Measurements from ENCODE around the gene FAM53A. TPM values are rescaled to one million over a fixed set of nuclear protein-coding genes. Genes with fewer than 3 reads are reported as not detected.

Gene FAM53A
- total and polyA plus RNA-seq, 2 donors: 1.0 to 2.0 TPM

- Histone ChIP-seq H3K27me3 (ENCODE audit: control insufficient read depth in 2 of 2, insufficient read depth in 1 of 2, low read length in 1 of 2) (peaks cover 0 to 5% of the 10 kb centered on the region in 2 donors), H3K9me3 (ENCODE audit: control insufficient read depth in 2 of 2, insufficient read depth in 1 of 2, low read length in 1 of 2) (peaks cover 6 to 32% of the 10 kb centered on the region in 2 donors), H3K4me1 (ENCODE audit: control insufficient read depth in 2 of 2, insufficient read depth in 2 of 2, low read length in 2 of 2) (no peaks in the 10 kb centered on the region), H3K4me3 (ENCODE audit: low read length in 2 of 2) (no peak overlapping the region), H3K36me3 (ENCODE audit: control insufficient read depth in 2 of 2, insufficient read depth in 2 of 2, low read length in 1 of 2) (no peaks in the 10 kb centered on the region), H3K27ac (ENCODE audit: low read depth in 1 of 2, low read length in 1 of 2) (no peak overlapping the region)
- DNase-seq (ENCODE audit: low read depth in 6 of 9, low spot score in 9 of 9): no peak
- WGBS: 89% methylated on average over 24 of the region's 24 CpGs
Measured at GRCh38 chr4:1594871-1595788, 89.0 kb downstream of the FAM53A start.

GRCh38 chr4:1593881-1594345 is 90.2 kb downstream of the FAM53A start:
- Histone ChIP-seq H3K4me1 (ENCODE audit: control insufficient read depth in 2 of 2, insufficient read depth in 2 of 2, low read length in 2 of 2) (no peaks in the 10 kb centered on the region), H3K27ac (ENCODE audit: low read depth in 1 of 2, low read length in 1 of 2) (no peak overlapping the region), H3K4me3 (ENCODE audit: low read length in 2 of 2) (no peak overlapping the region), H3K27me3 (ENCODE audit: control insufficient read depth in 2 of 2, insufficient read depth in 1 of 2, low read length in 1 of 2) (peaks cover 0 to 5% of the 10 kb centered on the region in 2 donors), H3K9me3 (ENCODE audit: control insufficient read depth in 2 of 2, insufficient read depth in 1 of 2, low read length in 1 of 2) (peaks cover 6 to 32% of the 10 kb centered on the region in 2 donors), H3K36me3 (ENCODE audit: control insufficient read depth in 2 of 2, insufficient read depth in 2 of 2, low read length in 1 of 2) (no peaks in the 10 kb centered on the region)
- DNase-seq (ENCODE audit: low read depth in 6 of 9, low spot score in 9 of 9): no peak
- WGBS: 84% methylated on average over 23 of the region's 23 CpGs

DNA sequence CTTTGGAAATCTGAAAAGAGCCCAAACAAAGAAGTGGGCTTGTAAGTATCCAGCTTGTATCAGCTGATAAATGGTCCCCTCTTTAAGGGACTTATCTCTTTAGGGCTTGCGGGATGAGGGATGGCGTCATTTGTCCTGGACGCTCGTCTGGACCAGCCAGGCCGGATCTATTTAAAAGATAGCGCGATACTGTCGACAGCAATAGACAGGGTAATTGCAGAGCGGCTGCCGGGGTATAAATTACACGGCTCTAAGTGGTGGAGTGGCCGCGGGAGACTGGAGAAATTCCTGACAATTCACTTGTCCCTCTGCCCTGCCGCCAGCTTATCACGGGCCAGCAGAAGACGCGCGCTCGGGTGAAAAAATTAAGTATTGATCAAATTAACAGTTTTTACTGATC is 90.7 kb downstream of the FAM53A start:
- WGBS: 88% methylated on average over 19 of the region's 19 CpGs
- Histone ChIP-seq H3K36me3 (ENCODE audit: control insufficient read depth in 2 of 2, insufficient read depth in 2 of 2, low read length in 1 of 2) (no peaks in the 10 kb centered on the region), H3K4me3 (ENCODE audit: low read length in 2 of 2) (no peak overlapping the region), H3K9me3 (ENCODE audit: control insufficient read depth in 2 of 2, insufficient read depth in 1 of 2, low read length in 1 of 2) (peaks cover 6 to 34% of the 10 kb centered on the region in 2 donors), H3K27ac (ENCODE audit: low read depth in 1 of 2, low read length in 1 of 2) (no peak overlapping the region), H3K4me1 (ENCODE audit: control insufficient read depth in 2 of 2, insufficient read depth in 2 of 2, low read length in 2 of 2) (no peaks in the 10 kb centered on the region), H3K27me3 (ENCODE audit: control insufficient read depth in 2 of 2, insufficient read depth in 1 of 2, low read length in 1 of 2) (peaks cover 0 to 5% of the 10 kb centered on the region in 2 donors)
- no peak for DNase-seq (ENCODE audit: low read depth in 6 of 9, low spot score in 9 of 9)

DNA sequence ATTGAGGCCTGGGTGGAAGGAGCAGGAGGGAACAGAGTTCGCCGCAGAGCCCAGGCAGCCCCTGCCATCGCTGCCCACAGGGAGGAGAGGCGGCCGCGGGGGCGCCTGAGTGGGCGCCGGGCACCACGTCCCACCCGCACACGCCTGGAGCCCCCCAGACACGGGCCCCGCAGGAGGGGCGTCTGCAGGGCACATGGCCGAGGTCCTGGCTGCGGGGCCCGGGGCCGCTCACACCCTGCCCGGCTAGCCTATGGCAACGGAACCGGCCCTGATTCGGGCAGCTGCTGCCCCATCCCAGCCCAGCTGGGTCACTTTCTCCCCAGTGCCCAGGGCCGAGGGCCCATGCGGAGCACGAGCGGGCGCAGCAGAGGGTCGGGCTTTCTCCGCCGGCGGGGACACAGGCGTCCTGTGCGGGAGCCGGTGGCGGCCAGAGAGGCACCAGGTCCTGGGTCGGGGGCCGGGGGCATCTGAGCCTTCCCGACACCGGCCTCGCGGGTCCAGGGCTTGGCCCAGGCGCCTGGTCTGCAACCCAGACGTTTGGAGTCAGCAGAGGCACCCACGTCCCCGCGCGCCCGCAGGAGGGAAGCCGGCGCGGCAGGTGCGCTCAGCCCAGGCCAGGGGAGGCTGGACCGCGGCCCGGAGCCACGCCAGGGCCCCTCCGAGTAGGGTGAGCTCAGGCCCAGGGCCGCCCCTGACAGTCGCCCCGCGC is 91.2 kb downstream of the FAM53A start:
- H3K9me3 ChIP-seq (ENCODE audit: control insufficient read depth in 2 of 2, insufficient read depth in 1 of 2, low read length in 1 of 2): peaks cover 6 to 37% of the 10 kb centered on the region in 2 donors
- peaks cover 0 to 5% of the 10 kb centered on the region in 2 donors for H3K27me3 ChIP-seq (ENCODE audit: control insufficient read depth in 2 of 2, insufficient read depth in 1 of 2, low read length in 1 of 2)
- 94% methylated on average over 62 of the region's 62 CpGs for WGBS
- no peak for DNase-seq (ENCODE audit: low read depth in 6 of 9, low spot score in 9 of 9)
- no peaks in the 10 kb centered on the region for H3K36me3 ChIP-seq (ENCODE audit: control insufficient read depth in 2 of 2, insufficient read depth in 2 of 2, low read length in 1 of 2)
- no peak overlapping the region for H3K27ac ChIP-seq (ENCODE audit: low read depth in 1 of 2, low read length in 1 of 2)
- H3K4me1 ChIP-seq (ENCODE audit: control insufficient read depth in 2 of 2, insufficient read depth in 2 of 2, low read length in 2 of 2): no peaks in the 10 kb centered on the region
- no peak overlapping the region for H3K4me3 ChIP-seq (ENCODE audit: low read length in 2 of 2)

DNA sequence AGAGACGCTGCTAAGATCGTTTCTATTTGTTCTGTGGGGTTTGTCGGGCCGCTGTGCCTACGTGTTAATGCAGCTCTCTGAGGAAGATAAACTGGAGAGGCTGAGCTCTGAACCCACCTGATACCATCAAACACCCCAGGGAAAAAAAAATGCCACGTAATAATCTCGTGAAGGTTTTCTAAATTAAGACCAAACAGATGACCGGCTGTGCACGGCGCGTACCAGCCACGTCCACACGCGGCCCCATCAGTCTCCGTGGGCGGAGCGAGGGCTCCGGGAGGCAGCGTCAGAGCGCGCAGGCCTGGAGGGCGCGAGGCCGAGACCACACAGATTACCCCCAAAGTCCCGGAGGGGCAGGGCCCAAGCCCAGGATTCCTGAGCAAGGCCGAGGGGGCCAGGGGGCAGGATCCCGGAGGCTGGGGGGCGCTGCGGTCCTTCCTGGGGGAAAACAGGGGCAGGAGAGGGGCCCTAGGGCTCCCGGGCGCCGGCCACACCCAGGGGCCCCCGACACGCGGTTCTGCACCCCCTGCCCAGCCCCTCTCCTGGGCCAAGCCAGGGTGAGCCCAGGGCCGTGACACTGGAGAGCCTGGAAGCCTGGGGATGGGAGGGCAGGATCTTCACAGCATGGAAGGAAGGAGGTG is 91.9 kb downstream of the FAM53A start:
- H3K36me3 ChIP-seq (ENCODE audit: control insufficient read depth in 2 of 2, insufficient read depth in 2 of 2, low read length in 1 of 2): no peaks in the 10 kb centered on the region
- DNase-seq (ENCODE audit: low read depth in 6 of 9, low spot score in 9 of 9): no peak
- peaks cover 0 to 5% of the 10 kb centered on the region in 2 donors for H3K27me3 ChIP-seq (ENCODE audit: control insufficient read depth in 2 of 2, insufficient read depth in 1 of 2, low read length in 1 of 2)
- no peaks in the 10 kb centered on the region for H3K4me1 ChIP-seq (ENCODE audit: control insufficient read depth in 2 of 2, insufficient read depth in 2 of 2, low read length in 2 of 2)
- no peak overlapping the region for H3K27ac ChIP-seq (ENCODE audit: low read depth in 1 of 2, low read length in 1 of 2)
- H3K9me3 ChIP-seq (ENCODE audit: control insufficient read depth in 2 of 2, insufficient read depth in 1 of 2, low read length in 1 of 2): peaks cover 6 to 37% of the 10 kb centered on the region in 2 donors
- WGBS: 96% methylated on average over 36 of the region's 36 CpGs
- H3K4me3 ChIP-seq (ENCODE audit: low read length in 2 of 2): no peak overlapping the region

DNA sequence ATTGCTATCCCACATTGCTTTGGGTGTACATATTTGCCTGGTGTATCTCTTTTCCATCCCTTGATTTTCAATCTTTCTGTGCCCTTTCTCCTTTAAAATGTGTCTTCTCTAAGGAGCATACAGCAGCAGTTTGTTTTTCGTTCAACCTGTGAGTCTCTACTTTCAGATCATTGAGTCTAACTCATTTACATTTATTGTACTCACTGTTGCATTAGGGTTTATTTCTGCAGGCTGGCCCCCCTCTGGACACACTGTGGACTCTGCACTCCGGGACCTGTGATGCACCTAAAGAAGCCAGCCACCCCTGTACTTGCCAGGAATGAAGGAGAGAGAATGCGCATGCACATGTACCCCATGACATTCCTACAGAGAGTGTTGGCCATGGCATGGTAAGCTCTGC is 93.0 kb downstream of the FAM53A start:
- H3K4me1 ChIP-seq (ENCODE audit: control insufficient read depth in 2 of 2, insufficient read depth in 2 of 2, low read length in 2 of 2): no peaks in the 10 kb centered on the region
- H3K9me3 ChIP-seq (ENCODE audit: control insufficient read depth in 2 of 2, insufficient read depth in 1 of 2, low read length in 1 of 2): peaks cover 6 to 30% of the 10 kb centered on the region in 2 donors
- no peak overlapping the region for H3K4me3 ChIP-seq (ENCODE audit: low read length in 2 of 2)
- H3K27ac ChIP-seq (ENCODE audit: low read depth in 1 of 2, low read length in 1 of 2): no peak overlapping the region
- DNase-seq (ENCODE audit: low read depth in 6 of 9, low spot score in 9 of 9): no peak
- 97% methylated on average over 3 of the region's 3 CpGs for WGBS
- H3K36me3 ChIP-seq (ENCODE audit: control insufficient read depth in 2 of 2, insufficient read depth in 2 of 2, low read length in 1 of 2): no peaks in the 10 kb centered on the region
- peaks cover 0 to 5% of the 10 kb centered on the region in 2 donors for H3K27me3 ChIP-seq (ENCODE audit: control insufficient read depth in 2 of 2, insufficient read depth in 1 of 2, low read length in 1 of 2)

DNA sequence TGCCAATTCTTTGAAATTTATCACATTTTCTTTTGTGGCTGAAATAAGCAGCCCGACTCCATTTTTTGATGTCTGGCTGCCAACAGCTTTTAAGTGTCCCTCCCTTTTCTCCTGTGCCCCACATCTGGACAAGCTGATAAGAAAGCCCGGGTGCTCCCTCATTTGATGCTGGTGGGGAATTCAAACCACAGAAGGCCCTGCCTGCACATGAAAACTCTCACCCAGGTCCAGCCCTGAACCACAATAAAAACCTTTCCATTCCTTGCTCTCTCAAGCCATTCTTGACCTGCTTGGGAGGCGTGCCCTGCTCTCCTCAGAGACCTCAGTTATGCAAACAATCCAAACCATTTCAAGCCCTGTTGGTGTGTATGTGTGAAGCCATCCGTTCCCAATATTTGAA is 93.9 kb downstream of the FAM53A start:
- Histone ChIP-seq H3K27ac (ENCODE audit: low read depth in 1 of 2, low read length in 1 of 2) (no peak overlapping the region), H3K4me3 (ENCODE audit: low read length in 2 of 2) (no peak overlapping the region), H3K4me1 (ENCODE audit: control insufficient read depth in 2 of 2, insufficient read depth in 2 of 2, low read length in 2 of 2) (no peaks in the 10 kb centered on the region), H3K36me3 (ENCODE audit: control insufficient read depth in 2 of 2, insufficient read depth in 2 of 2, low read length in 1 of 2) (no peaks in the 10 kb centered on the region), H3K27me3 (ENCODE audit: control insufficient read depth in 2 of 2, insufficient read depth in 1 of 2, low read length in 1 of 2) (peaks cover 0 to 5% of the 10 kb centered on the region in 2 donors), H3K9me3 (ENCODE audit: control insufficient read depth in 2 of 2, insufficient read depth in 1 of 2, low read length in 1 of 2) (peaks cover 6 to 30% of the 10 kb centered on the region in 2 donors)
- 67% methylated on average over 4 of the region's 4 CpGs for WGBS
- DNase-seq (ENCODE audit: low read depth in 6 of 9, low spot score in 9 of 9): no peak
